Activated CD8-positive, alpha-beta memory T cell treated with anti-CD3 and anti-CD28 coated beads for 36 hours (primary cell): ENCODE results near the gene MXRA8. TPM values are rescaled to one million over a fixed set of nuclear protein-coding genes. Genes with fewer than 3 reads are reported as not detected.

ENCODE experiments used
- CTCF ChIA-PET: fragments of 350-600 bp; sonication (Branson Sonifier 250); formaldehyde crosslinking; loops from one replicate; lab custom pipeline; 2021; ENCODE audit warnings: antibody characterized with exemption; lab: Charles Lee
- POLR2A ChIA-PET: fragments of 350-600 bp; sonication (Branson Sonifier 250); formaldehyde crosslinking; loops from one replicate; lab custom pipeline; 2021; ENCODE audit warnings: antibody characterized with exemption; lab: Charles Lee
- total RNA-seq, 2 experiments: library from RNA; stranded (reverse); gene quantifications; one replicate each; pipeline ENCODE4 v1.2.3, GENCODE V29; 2021

Gene MXRA8, protein sequence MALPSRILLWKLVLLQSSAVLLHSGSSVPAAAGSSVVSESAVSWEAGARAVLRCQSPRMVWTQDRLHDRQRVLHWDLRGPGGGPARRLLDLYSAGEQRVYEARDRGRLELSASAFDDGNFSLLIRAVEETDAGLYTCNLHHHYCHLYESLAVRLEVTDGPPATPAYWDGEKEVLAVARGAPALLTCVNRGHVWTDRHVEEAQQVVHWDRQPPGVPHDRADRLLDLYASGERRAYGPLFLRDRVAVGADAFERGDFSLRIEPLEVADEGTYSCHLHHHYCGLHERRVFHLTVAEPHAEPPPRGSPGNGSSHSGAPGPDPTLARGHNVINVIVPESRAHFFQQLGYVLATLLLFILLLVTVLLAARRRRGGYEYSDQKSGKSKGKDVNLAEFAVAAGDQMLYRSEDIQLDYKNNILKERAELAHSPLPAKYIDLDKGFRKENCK
- total RNA-seq = under 1 TPM; 0.29 to 0.55 TPM

DNA sequence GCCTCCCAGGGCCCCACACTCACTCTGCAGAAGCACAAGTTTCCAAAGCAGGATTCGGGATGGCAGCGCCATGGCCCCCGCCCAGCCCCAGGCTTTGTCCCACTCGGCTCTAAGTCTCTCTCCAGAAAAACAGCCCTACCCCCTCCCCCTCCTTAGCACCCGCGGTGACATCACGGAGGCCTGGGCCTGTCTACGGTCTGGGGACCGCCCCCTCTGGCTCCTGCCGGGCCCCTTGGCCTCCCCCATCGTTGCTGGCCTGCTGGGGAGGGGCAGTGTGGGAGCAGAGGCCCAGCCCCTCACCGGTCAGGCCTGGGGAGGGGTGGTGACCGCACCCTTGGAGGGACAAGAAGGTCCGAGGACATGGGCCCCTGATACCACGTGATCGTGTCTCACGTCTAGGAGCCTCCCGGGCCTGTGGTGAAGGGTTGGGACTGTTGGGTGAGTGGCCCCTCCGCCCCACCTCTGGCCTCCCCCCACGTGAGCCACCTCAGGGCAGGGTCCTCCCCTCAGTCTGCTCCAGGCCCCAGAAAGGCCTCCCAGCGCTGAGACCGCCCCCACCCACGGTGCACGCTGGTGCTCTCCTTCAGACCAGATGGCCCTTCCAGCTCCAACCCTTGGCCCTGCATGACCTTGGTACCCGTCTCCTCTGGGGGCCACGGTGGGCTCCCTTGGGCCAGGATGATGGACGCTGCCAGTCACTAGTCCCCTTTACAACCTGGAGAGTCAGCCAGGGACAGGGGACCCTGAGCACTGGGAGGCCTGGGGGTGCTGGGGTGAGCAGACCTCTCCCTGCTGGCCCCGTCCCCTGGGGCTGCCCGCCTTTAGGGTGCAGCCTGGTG lies at the start of gene MXRA8:
Gene MXRA8, minus strand, starts transcription at position 123 of the 839 bp plus-strand sequence. Its CDS starts 51 bp downstream, at position 72.
- POLR2A ChIA-PET = no interaction called here
- CTCF ChIA-PET = interaction anchor here (1.1 to 2.1 kb wide), 2 partner anchors 10 to 15 kb away, joined by 3 to 12 read pairs; partner anchors contain the start of gene AURKAIP1

DNA sequence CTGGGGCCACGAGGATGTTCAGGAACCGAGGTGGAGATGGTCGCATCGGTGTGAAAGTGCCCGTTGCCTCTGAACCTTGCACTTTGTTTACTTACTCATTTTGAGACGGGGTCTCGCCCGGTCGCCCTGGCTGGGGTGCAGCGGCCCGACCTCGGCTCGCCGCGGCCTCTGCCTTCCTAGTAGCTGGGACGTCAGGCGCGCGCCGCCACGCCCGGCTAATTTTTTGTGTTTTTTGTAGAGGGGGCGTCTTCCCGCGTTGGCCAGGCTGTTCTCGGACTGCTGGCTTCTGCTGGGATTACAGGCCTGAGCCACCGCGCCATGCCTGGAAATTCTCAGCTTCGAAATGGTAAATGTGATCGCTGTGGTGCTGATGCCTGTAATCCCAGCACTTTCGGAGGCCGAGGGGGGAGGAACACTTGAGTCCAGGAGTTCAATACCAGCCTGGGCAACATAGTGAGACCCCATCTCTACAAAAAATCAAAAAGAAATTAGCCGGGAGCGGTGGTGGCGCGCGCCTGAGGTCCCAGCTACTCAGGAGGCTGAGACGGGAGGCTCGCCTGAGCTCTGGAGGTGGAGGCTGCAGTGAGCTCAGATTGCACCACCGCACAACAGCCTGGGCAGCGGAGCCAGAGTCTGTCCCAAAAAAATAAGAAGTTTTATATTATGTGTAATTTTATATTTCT lies 49.4 kb upstream of the MXRA8 start:
- CTCF ChIA-PET = interaction anchor here (1.0 to 2.3 kb wide), 4 partner anchors 9 to 33 kb away, joined by 3 to 7 read pairs (median 5); partner anchors contain the start of genes AURKAIP1 and CCNL2
- POLR2A ChIA-PET = interaction anchor here (1.9 to 2.3 kb wide), 2 partner anchors 9 to 33 kb away, joined by 11 to 16 read pairs; partner anchors contain the start of genes AURKAIP1 and CCNL2

DNA sequence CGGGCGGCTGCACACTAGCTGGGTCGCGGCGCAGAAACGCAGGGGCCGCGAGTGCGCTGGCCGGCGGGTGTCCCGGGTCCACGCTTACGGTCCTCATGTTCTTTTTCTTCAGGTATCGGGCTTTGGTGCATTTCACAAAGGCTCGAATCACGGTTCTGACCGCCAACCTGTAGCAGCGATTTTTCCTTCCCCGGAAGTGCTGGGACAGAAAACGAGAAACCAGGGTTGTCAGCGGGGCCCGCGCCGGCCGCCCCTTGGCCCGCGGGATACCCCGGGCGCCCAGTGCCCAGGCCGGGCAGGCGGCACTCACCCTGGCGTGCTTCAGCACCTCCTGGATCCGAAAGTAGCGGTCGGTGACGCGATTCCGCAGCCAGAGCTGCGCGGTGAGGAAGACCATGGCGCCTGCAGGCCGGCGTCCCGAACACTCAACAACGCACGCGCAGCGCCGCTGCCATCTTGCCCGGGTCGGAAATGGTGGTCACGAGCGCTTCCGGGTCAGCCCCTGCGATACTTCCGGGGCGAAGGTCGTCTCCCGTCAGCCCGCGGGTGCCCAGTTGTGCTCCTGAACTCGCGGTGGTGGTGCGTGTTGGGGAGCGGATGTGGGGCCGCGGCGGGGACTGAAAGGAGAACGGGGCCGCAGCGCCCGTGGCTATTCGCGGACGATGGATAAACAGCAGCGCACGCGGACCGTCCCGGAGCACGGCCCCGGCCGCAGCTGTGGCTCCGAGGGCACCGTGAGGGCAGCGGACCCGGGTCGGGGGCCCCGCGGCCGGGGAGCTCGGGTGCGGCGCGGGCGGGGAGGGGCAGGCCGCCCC lies 48.7 kb upstream of the MXRA8 start, which contains the start of gene MRPL20:
Gene MRPL20, minus strand, starts transcription at position 473 of the 815 bp plus-strand sequence. Its CDS starts 76 bp downstream, at position 397.
- POLR2A ChIA-PET = interaction anchor here (1.9 to 2.3 kb wide), 2 partner anchors 8 to 32 kb away, joined by 11 to 16 read pairs; partner anchors contain the start of genes AURKAIP1 and CCNL2

DNA sequence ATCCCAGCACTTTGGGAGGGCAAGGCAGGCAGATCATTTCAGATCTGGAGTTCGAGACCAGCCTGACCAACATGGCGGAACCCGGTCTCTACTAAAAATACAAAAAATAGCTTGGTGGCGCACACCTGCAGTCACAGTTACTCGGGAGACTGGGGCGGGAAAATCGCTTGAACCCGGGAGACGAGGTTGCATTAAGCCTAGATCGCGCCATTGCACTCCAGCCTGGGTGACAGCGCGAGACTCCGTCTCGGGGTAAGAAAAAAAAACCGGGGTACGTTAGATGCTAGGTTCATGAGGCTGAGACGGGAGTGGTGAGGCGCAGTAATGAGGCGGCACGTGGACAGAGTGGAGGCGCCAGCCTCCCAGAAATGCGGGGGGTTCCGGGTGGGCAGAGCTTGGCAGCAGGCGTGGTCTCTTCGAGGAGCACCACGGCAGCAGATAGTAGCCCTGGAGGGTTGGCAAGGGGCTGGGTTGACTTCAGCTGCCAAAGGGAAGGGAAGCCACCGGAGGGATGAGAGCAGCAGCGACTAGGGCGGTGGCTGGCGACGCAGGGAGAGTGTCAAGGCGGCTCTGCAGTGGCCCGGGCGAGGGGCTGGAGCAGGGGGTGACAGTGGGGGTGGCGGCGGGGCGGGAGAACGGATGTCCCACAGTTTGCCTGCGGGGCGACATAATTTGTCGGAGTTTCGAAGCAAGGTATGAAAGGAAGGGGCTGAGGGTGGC lies 47.9 kb upstream of the MXRA8 start:
- POLR2A ChIA-PET = interaction anchor here (1.9 to 2.3 kb wide), 2 partner anchors 7 to 31 kb away, joined by 11 to 16 read pairs; partner anchors contain the start of genes AURKAIP1 and CCNL2
- CTCF ChIA-PET = interaction anchor here (0.8 to 2.3 kb wide), 5 partner anchors 8 to 98 kb away, joined by 3 to 7 read pairs (median 4); partner anchors contain the start of genes AURKAIP1 and CCNL2

More for the DNA sequence above, 48.7 kb upstream of the MXRA8 start, which contains the start of gene MRPL20:
- CTCF ChIA-PET = interaction anchor here (0.8 to 2.3 kb wide), 6 partner anchors 8 to 34 kb away, joined by 3 to 7 read pairs (median 4); partner anchors contain the start of genes AURKAIP1 and CCNL2

DNA sequence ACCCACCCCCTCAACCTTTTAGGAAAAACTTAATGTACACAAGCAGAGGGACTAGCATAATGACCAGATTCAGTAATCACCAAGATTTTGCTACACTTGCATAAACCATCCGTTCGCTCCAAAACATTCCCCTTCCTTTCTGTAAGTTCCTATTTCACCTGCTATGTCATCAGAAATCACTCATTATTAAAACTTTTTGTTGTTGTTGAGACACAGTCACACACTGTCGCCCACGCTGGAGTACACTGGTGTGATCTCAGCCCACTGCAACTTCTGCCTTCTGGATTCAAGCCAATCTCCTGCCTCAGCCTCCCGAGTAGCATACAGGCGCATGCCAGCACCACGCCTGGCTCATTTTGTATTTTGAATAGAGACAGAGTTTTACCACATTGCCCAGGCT lies 45.3 kb upstream of the MXRA8 start:
- ChIA-PET POLR2A (no interaction called here), CTCF (no interaction called here)

DNA sequence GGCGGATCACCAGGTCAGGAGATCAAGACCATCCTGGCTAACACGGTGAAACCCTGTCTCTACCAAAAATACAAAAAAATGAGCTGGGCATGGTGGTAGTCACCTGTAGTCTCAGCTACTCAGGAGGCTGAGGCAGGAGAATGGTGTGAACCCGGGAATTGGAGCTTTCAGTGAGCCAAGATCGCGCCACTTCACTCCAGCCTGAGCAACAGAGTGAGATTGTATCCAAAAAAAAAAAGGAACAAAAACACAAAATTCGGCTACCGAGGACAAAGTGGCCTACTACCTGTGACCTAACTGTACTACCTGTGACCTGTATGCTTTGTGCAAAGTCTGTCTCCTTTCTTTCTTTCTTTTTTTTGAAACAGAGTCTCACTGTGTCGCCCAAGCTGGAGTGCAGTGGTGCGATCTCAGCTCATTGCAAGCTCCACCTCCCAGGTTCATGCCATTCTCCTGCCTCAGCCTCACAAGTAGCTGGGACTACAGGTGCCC lies 44.6 kb upstream of the MXRA8 start:
- POLR2A ChIA-PET = interaction anchor here (0.6 to 1.2 kb wide), 4 partner anchors 28 to 456 kb away, joined by 3 to 4 read pairs (median 3); partner anchors contain the start of gene AURKAIP1
- CTCF ChIA-PET = interaction anchor here (0.9 kb wide), 1 partner anchor 31 kb away, joined by 3 read pairs; no protein-coding TSS in a partner anchor

DNA sequence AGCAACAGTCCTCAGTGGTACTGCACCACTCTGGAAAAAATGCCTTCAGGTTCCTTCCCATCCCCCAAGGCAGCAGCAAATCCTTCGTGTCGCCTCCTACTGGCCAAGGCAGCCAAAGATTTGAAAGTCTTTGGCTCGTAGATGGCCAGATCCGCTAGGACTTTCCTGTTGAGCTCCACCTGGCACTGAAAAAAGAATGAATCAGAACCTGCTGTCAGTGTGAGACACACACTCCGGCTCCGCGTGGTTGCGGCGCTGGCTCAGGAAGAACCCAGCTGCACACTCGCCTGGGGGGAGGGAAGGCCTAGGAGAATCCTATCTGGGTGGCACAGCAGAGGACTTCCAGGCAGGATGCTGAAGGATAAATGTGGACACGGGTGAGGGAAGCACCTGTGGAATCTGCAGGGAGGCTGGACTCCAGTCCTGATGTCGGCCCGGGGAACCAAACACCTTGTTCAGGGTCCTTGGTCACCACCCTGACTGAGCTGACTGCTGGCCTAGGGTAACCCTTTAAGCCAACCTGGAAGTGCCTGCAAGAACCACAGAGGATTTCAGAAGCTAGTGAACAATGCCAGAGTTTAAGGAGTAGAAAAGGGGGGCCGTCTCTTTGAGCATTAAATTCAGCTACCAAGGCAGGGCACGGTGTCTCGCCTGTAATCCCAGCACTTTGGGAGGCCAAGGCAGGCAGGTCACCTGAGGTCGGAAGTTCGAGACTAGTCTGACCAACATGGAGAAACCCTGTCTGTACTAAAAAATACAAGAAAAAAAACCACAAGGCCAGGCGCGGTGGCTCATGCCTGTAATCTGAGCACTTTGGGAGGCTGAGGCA lies 43.9 kb upstream of the MXRA8 start:
- ChIA-PET POLR2A (interaction anchor here (0.6 to 1.2 kb wide), 5 partner anchors 28 to 456 kb away, joined by 3 to 5 read pairs (median 3); partner anchors contain the start of gene AURKAIP1), CTCF (interaction anchor here (0.9 kb wide), 1 partner anchor 32 kb away, joined by 3 read pairs; no protein-coding TSS in a partner anchor)

DNA sequence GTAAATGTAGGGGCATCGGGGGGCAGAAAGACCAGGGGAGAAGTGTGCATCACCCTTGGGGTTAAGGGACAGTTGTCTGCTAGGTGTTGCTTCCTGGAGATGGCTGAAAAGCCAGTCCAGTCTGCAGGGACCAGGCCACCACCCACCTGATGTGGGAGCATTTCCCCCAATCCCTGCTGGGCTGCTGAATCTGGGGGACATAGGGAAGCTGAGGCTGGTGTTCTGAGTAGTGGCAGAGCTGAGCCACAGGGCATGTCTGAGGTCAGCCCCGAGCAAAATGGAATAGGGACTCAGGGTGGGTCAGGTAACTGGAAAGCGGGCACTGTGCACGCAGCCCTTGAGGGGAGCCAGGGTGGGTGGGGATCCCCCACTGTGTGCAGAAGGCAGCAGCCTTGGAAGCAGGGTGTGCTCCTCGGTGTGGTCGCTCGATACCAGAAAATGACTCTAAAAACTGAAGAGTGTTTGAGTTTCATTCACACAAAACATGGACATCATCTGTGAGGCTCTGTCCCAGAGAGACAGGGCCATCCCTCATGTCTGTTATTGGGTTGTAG lies 43.2 kb upstream of the MXRA8 start:
- POLR2A ChIA-PET = interaction anchor here (1.8 kb wide), 1 partner anchor 26 kb away, joined by 8 read pairs; the partner anchor contains the start of gene AURKAIP1
- CTCF ChIA-PET = interaction anchor here (0.5 kb wide), 1 partner anchor 24 kb away, joined by 3 read pairs; no protein-coding TSS in a partner anchor

DNA sequence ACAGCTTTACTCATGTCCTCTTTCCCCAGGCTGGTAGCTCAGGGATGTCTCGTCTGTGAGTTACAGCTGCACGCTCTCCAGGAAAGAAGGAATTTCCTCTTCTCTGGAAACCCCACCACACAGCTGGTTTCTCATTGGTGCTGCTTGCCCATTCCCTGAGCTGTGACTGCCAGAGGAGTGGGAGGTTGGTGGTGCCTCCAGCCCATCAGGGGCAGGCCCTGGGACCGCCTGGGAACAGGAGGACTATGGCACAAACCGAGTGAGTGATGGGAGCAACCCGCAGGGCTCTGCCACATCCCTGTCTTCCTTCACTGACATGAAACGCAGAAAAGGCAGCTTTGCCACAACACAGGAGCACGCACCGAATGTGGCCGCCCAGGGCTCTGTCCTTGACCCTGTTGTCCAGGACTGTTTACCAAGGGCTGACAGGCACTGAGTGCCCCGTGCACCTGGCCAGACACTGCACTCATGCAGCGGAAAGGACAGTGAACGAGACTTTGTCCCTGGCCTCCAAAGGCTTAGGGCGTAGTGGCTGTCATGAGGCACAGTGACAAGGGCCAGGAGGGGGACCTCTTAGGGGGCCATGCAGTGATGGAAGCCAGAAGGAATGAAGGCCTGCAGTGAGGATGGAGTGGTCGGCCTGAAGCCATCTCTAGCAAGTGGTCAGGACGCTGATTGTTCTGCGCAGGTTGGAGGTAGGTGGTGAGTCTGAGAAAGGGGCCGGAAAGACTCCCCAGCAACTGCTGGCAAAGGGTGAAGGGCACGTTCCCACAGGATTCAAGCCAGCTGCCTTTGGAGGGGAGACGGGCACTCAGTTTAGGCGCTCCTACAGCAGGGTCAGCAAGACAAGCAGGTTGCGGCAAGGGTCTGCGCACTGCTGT lies 42.5 kb upstream of the MXRA8 start:
- ChIA-PET CTCF (interaction anchor here (0.5 to 1.9 kb wide), 4 partner anchors 10 to 41 kb away, joined by 3 to 5 read pairs (median 4); no protein-coding TSS in a partner anchor), POLR2A (interaction anchor here (1.8 kb wide), 1 partner anchor 26 kb away, joined by 8 read pairs; the partner anchor contains the start of gene AURKAIP1)

DNA sequence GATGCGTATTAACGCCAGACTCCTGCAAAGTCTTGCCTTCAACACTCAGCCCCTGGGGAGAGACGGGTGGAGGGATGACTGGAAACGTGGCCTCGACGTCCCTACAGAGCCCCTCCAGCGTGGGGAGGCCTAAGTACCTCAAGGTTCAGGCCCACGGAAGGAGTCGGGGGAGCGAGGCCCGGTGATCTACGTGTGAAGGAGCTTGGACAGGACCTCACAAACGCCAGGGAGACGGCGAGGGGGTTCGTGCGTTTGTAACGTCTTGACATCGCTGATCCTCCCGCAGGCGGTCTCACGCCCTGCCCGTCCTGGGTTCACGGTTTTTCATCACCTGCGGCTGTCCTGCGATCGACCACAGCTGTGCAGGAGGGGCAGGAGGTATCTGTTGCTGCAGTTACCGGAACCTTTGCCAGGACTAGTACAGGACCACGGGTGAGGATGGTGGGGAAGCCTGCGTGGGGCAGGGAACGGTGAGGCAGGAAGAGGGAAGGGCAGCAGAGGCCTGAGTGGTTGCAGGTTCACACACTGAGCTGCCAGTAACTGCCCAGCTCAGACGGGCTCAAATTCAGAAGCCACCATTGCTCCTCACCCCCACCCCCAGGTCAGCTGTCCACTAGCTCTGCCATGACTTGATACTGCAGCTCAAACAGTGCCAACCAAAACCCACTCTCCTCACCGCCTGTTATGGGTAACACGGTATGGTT lies 41.7 kb upstream of the MXRA8 start:
- ChIA-PET POLR2A (interaction anchor here (1.8 kb wide), 1 partner anchor 25 kb away, joined by 8 read pairs; the partner anchor contains the start of gene AURKAIP1), CTCF (interaction anchor here (1.0 to 1.9 kb wide), 6 partner anchors 9 to 73 kb away, joined by 3 to 8 read pairs (median 4); partner anchors contain the start of gene AURKAIP1)

DNA sequence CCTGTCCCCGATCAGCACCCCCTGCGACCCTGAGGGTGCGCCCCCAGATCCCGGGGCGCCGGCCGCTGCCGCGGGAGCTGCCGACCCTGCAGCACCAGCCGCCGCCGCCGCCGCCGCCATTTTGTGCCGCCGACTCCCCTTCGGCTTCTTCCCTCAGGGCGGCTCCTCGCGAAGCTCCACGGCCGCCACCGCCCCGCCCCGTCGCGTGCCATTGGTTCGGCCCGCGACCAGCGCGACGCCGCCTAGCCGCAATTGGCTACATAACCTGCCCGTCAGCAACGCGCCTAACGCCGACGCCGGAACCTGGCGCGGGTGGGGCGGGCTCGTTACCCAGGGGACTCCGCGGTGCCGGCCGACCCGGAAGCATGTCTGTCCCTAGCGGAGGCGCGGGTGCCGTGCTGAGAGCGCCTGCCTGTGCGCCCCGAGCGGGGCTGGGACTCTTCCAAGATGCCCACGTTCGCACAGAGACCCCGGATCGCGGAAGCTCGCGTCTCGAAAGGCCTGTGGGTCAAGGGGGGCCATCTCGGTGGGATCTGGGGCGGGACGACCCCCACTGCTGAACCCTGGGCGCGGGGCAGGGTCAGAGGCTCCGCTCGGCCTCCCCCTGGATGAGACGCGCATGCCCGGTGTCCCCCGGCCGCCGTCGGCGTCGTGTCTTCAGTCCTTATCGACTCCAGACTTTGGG lies 41.0 kb upstream of the MXRA8 start, which contains the start of gene CCNL2:
Gene CCNL2, minus strand, starts transcription at position 149 of the 685 bp plus-strand sequence. Its CDS starts 29 bp downstream, at position 120.
- CTCF ChIA-PET = interaction anchor here (0.7 to 1.9 kb wide), 7 partner anchors 8 to 73 kb away, joined by 3 to 8 read pairs (median 4); partner anchors contain the start of genes AURKAIP1 and MRPL20
- POLR2A ChIA-PET = interaction anchor here (0.6 to 1.4 kb wide), 8 partner anchors 8 to 231 kb away, joined by 3 to 16 read pairs (median 4); partner anchors contain the start of genes AURKAIP1 and MRPL20

DNA sequence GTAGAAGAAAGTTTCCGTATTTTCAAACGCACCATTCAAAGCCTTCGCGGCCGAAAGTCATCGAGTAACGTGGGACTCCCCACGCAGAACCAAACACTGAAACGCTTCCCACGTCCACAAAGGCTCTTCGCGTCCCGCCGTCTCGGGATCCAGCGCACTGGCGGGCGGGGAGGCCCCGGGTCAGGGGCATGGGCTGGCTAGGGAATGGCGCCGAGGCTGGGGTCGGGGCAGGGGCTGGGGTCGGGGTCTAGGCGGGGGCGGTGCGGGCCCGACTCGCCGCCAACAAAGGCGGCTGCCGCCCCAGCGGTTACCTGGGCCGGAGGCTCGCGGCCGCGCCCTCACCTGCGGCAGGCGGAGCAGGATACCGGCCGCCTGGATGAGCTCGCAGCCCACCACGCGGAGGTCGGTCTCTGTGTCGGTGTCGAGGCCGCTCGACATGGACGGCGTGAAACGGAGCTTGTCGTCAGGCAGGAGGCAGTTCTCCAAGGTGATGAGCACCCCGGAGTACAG lies 40.4 kb upstream of the MXRA8 start:
- CTCF ChIA-PET = interaction anchor here (0.7 to 1.9 kb wide), 6 partner anchors 9 to 74 kb away, joined by 3 to 8 read pairs (median 4); partner anchors contain the start of genes AURKAIP1 and MRPL20

More for the DNA sequence above, 40.4 kb upstream of the MXRA8 start:
- POLR2A ChIA-PET = interaction anchor here (0.6 to 1.4 kb wide), 7 partner anchors 9 to 231 kb away, joined by 3 to 16 read pairs (median 5); partner anchors contain the start of genes AURKAIP1 and MRPL20
